Inflammatory macrophage (primary cell): ENCODE data around the gene SH3BP4.
A peak's percentile ranks its signal among the peaks of the same experiment; 100 is the strongest.
"Not testable (repeated sequence)": the region's sequence is repeated elsewhere in the genome, so short reads cannot be mapped to it uniquely, and the experiment has no call there.

Experiments
- DNase-seq, 2 donors: peaks; one replicate each; pipeline ENCODE4 v3.0.0-alpha.2; 2020 to 2022

Gene SH3BP4

DNA sequence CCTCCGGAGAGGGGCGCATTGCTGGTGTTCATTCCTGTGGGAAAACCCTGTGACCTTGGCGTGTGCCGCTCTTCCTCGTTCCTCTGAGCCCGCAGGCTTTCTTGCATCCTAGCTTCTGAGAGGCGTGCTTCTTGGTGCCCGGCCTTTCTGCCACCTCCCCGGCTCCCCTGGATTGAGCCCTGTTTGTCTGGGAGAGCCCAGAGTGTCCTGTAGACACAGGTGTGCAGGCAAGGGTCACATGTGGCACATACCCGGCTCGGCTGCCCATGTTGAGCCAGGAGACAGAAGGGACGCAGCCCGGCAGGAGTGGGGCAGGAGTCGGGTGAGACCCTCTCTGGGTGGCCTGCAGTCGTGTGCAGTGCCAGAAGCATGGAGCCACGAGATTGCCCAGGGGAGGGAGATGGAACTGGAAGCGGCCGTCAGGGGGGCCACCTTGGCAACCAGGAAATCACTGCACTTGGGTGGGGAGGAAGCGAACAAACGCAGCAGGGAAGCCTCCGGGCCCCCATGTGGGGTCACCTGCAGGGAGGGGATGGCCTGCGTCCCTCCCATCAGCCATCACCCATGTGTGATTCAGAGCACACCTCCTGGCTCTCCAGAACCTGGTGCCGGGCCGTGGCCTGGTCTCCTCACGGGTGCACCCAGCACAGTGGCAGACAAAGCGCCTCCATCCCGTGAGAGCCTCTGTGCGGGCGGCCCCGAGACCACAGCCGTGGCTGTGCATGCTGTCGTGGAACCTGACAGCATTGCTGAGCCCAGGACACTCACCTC is 92.9 kb downstream of the SH3BP4 start:
- DNase-seq, result no peak

DNA sequence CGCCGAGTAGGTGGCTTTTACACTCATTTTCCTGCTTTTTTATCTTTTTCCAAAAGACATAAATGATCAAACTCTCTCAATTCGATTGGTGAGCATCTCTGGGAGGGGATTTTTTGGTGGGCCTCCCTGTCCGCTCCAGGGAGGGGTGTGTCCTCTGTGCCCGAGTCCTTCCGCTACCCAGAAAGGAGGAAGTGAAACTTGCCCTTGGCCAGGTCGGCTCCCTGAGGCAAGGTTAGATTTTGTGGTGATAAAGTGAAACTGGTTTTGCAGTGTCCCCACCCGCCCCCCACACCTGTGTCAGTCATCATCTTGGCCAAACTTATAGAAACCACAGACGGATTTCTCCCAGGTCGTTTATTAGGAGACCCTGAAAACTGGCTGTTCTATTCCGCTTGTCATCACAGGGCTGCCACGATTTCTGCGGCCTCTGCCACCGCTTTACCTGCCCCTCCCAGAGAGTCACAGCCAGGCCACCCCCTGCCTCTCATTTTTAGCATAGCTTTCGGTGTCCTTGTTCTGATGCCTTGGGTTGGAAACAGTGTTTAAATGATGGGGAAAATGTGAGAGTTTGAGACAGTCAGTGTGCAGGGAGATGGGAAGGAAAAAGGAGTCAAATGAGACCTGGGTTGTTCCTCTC is 93.6 kb downstream of the SH3BP4 start:
- peak; percentile 15 to 26 for DNase-seq

DNA sequence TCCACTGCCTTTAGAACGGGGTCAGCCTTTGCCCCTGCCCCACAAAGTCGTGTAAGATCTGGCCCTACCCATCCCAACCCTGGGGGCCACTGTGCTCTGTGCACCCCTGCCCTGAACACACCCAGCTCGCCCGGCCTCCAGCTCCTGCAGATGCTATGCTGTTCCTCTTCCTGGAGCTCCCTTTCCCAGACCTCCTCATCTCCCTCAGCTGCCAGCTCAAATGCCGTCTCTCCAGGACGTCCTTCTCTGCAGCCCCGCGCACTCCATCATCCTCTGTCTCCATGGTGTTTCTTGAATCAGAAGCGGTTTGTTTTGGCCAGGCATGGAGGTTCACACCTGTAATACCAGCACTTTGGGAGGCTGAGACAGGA is 94.1 kb downstream of the SH3BP4 start:
- DNase-seq, result no peak

DNA sequence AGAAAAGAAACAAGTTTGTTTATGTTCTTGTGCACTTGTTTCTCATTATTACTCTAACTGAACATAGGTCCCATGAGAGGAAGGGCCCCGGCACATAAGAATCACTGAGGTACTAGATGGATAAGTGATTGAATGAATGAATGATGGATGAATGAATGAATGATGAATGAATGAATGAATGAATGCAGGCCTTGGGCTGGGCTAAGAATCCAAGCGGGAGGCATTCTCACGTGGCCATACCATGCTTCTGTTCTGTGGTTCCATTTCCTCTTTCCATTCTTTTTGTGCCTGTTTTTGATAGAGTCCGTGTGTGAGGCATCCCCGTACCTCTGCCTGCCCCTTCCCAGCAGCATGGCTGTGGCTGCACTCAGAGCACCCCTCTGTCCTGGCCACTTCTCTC is 94.8 kb downstream of the SH3BP4 start:
- peak; percentile 7 to 26 for DNase-seq

DNA sequence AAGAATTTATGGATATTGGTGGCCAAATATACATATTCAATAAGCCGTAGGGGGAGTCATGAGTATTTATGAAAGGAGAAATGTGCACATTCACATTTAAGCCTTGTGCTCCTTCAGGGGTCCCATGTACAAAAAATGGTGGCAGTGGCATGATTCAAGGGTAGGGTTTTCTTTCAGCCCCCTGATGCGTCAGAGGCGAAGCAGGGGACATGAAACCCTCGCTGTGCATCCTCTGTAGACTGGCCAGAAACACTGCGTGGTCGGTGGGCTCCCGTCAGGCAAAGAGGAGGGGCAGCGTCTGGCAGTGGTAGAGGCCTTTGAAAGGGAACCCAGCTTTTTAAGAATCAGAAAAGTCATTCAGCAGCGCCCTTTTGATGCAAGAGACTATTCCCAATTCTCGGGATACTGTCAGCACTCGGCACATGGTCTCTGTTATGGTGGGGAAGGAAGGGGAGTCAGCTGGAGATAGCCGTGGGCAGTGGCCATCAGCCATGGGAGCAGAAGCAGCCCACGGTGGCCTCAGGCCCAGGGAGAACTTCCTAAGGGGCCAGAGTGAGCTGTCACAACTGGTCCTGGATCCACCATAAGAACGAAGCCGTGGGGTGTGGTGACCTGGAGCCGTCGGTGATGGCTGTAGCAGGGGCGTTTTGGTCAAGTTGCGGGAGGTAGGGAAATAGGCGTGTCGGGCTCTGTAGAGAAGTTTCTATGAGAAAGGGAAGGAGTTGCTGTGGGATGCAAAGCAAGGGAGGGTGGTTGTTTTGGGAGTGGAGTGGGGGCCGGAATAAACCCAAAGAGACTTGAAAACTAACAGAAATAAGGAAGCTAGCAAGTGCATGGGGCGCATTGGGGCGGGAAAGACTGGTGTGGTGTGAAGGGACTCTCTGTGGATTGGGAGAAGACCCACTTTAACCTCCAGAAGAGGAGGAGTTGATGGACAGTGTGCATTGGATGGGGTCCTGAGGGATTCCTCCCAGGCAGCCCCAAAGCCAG is 95.6 kb downstream of the SH3BP4 start:
- peak in 1 of 2 donors; percentile 21 for DNase-seq

DNA sequence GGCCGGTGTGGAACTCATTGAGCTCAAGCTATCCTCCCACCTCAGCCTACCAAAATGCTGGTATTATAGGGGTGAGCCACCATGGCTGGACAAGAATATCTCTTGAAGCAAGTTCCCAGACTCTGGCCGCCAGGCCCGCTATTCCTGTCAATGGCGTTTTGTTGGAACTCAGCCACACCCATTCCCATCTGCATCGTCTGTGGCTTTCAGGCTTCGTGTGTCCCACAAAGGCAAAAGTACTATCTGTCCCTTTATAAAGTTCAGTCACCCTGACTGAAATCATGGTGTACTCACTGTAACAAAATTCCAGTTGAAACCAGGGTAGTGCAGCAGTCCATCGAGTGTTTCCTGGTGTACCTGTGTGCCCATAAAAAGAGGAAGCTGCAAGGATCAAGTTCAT is 96.7 kb downstream of the SH3BP4 start:
- no peak for DNase-seq

DNA sequence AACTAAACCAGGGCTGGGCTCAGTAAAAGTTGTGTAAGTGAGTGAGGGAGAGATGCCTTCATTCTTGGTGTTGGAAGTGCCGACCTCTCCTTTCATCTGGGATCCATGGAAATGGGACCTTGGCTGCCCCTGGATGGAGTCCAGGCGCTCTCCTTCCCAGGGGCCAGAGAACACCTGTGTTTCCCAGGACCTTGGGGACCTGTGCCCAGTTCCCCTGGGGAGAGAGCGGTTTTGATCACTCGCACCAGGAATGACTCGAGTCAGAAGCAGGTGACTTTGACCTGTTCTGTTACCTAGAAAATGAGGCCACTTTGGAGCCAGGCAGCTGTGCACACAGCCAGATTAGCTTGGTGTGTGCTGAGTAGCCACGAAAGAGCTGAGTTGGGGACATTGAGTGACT is 97.3 kb downstream of the SH3BP4 start:
- no peak for DNase-seq

DNA sequence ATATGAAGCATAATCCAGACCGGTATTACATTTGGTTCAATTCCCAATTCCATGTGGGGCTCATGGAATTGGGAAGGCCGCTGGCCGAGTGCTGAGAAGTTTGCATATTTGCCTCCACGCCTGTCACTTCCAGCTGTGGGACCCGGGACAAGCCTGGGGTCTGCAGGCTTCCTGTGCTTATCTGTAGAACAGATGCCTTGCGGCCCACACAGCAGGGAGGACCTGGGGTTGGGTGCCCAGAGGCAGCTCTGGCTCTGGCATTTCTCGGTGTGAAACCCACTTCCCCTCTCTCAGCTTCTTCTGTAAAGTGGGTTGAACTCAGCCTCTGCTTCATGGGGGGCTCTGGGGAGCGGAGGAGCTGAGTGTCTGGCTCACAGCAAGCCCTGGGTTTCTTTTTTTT is 97.9 kb downstream of the SH3BP4 start:
- no peak for DNase-seq

DNA sequence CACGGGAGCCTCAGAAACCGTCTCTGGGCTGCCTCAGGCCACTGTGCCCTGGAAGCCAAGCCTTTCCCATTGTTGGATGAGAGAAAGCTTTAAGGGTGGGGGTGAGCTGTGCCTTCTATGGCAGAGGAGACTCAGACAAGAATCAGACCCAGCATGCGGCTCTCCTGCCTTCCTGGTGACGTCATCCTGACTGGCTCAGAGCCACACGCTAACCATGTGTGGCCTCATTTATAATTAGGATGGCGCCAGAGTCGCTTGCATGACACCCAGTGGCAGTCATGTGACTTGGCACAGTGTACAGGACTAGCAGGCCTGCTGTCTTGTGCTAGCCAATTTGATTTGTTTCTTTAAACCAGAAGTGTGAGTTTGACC is 99.1 kb downstream of the SH3BP4 start:
- DNase-seq, result peak; percentile 85 to 89

DNA sequence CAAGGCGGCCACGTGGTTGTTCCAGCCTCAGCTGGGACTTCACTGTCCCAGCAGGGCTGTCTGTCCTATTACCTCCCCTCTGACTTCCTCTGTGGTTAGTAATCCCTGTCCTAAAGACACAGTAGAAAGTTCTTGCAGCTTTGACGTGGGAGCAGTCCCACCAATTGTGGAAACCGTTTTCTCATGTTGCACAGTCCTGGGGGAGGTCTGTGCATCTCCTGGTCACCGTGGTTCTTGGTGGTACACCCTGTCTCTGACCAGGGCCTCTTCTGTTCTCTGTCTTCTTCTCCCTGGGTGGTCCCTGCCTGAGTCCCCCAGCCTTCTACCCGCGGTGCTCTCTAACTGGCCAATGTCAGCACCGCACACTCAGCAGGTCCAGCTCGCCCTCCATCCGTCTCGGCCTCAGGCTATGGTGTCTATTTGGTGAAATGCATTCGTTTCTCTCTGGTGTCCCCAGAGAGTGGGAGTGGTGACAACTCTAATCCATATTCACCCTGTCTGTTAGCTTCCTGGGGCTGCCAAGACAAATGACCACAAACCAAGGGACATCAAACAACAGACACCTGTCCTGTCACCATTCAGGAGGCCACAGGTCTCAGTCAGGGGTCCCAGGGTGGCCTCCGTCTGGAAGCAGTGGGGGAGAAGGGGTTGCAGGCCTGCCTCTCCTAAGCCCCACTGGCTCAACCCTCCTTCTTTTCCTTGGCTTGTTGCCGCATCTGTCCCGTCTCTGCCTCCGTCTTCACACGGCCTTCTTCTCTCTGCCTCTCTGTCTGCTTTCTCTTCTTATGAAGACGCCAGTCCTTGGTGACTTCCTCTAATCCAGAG is 99.8 kb downstream of the SH3BP4 start:
- peak in 1 of 2 donors; percentile 65 for DNase-seq

DNA sequence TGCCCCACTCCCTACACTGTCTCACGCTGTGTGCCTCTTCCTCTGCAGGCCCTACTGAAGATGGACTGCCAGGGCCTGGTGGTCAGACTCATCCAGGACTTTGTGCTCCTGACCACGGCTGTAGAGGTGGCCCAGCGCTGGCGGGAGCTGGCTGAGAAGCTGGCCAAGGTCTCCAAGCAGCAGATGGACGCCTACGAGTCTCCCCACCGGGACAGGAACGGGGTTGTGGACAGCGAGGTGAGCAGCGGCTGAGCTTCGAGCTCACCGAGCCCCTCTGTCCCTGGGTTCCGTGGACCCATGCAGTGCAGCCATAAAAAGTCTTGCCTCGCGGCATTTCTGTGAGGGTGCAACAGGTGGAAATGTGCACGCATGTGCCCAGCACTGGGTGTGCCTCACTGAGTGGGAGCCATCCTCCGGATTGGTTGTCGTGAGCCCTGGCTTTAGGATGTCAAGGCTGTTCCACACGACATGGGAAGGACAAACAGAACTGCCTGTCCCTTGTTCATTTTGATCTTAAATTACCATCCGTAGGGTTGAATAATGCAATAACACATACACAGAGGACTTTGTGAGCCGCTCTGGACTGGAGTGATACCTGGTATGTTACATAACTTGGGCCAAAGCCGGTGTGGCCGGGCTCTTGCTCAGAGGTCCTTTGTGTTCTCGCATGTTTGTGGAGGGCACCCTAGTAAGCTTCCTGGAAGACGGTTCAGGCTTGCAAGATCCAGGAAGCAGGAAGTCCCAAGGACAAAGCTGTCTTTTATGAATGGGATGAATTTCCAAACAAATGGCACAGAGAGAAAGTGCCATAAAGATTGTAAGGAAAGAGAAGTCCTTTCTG is 100.9 kb downstream of the SH3BP4 start:
- DNase-seq, result no peak

DNA sequence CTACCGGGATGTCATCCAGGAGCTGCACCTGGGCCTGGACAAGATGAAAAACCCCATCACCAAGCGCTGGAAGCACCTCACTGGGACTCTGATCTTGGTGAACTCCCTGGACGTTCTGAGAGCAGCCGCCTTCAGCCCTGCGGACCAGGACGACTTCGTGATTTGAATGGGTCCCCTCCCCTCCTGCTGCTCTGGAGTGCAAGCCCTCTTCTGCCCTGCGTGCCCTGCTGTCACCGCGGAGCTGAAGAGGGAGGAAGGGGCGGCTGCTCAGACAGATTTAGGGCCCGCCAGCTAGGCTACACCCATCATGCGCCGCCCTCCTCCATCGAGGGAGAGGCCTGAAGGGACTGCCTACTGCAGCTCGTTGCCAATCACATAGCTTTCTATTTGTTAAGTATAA is 101.8 kb downstream of the SH3BP4 start:
- DNase-seq, result no peak

DNA sequence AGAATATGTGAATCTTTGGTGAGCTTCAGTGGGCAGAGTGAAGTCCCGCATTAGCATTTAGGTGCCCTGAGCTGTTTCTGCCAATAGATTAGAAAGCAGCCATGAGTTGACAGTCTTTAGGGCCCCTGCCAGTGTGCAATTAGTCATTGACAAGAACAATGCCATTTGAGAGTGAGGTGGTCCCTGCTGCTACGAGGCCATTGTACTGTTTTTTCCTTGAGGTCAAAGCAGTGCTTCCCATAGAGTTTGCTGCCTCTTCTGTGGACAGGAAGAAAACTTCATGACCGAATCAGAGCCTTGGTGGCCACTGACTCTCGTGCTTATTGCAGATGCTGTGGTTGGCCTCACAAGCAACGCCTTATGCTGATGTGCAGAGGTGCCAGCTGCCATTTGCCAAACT is 102.7 kb downstream of the SH3BP4 start:
- peak in 1 of 2 donors; percentile 46 for DNase-seq

DNA sequence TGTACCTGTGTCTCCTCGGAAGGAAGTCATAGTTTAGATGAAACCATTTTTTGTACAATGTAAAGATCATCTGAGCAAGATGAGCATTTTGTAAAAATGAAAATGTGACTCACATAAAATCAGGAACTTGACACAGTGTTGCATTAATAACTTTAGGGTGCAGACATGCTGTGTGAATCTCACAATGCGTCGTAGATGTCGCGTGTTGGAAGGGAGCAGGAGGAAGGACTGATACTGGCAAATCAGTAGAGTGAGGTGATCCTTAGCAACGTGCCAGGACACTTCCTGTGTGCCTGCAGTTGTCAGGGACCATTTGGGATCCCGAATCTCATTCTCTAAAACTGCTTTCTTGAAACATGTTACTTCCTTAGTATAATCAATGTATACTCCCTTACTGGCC is 103.1 kb downstream of the SH3BP4 start:
- peak; percentile 79 to 82 for DNase-seq

DNA sequence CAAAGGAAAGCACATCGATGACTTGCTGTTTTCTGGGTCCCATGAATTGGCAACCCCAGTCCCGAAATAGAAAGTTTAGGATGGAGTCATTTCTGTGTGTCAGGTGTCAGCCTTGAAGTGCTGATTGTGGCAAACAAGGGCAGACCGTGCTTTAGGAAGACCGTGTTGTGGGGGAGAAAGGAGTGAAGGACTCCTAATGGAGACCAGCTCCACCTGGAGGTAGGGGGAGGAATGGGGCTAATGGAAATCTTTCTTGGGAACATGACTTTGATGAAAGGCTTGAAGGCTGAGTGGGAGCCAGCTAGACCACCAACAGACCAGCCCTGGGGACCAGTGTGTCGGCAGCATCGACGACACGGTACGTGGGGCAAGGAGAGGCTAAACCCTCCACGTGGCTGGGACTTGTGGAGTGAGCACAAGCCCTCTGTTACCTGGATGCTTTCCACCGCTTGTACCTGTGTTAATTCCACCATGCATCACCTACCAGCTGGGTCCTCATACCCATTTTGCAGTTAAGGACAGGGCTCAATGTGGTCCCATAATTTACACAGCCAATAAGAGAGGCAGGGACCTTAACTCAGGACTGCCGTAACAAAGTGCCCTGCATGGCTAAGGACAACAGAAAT is 104.2 kb downstream of the SH3BP4 start:
- peak; percentile 20 to 50 for DNase-seq

DNA sequence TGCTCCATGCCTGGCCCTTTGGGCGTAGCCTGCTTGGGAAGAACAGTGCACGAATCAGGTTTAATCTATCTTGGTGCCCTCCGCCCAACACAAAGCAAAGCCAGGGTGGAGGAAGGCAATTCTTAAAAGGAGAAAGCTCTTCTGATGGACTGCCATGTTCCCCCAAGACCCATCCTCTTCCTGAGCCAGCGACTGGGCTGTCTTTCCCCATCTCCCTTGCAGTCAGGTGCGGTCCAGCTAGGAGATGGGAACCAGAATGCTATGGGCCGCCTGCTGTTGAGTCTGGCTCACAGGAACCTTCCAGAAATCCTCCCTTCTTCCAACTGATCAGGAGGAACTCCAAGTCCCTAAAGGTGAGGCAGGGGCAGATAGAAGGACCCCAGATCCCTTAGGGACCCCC is 105.0 kb downstream of the SH3BP4 start:
- no peak for DNase-seq

DNA sequence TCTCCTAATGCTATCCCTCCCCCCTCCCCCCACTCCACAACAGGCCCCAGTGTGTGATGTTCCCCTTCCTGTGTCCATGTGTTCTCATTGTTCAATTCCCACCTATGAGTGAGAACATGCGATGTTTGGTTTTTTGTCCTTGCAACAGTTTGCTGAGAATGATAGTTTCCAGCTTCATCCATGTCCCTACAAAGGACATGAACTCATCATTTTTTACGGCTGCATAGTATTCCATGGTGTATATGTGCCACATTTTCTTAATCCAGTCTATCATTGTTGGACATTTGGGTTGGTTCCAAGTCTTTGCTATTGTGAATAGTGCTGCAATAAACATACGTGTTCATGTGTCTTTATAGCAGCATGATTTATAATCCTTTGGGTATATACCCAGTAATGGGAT is 105.8 kb downstream of the SH3BP4 start:
- DNase-seq, result not testable (repeated sequence)

DNA sequence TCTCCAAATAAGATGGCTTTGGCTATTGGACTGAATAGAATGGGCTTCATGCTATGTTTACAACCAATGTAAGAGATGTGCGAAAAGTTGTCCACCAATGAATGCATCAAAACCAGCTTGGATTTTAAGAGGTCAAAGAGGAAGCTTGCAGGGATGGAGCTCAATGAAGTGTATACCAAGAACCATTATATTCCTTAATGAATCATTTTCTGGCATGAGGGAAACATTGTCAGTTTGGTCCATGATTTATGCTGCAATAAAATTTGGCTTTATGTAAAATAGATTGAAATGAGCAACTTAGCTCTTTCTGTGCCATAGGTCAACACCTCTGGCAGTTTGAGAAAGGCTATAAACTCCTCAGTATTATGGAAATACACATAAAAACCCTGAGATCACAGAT is 107.3 kb downstream of the SH3BP4 start:
- DNase-seq, result no peak

DNA sequence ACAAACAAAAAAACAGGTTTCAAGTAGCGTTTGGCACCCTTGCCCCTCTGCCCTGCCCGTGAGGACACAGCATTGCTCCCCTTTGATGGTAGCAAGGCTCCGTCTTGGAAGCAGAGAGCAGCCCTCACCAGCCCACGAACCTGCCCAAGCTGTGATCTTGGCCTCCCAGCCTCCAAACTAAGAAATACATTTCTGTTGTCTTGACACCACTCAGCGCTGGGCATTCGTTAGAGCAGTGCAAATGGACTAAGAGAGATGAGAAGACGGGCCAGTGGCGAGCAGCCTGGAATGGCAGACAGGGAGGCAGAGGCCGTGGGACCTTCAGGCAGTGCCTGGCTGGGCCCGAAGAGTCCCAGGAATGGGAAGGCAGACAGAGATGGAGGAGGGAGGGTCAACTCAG is 109.8 kb downstream of the SH3BP4 start:
- no peak for DNase-seq

DNA sequence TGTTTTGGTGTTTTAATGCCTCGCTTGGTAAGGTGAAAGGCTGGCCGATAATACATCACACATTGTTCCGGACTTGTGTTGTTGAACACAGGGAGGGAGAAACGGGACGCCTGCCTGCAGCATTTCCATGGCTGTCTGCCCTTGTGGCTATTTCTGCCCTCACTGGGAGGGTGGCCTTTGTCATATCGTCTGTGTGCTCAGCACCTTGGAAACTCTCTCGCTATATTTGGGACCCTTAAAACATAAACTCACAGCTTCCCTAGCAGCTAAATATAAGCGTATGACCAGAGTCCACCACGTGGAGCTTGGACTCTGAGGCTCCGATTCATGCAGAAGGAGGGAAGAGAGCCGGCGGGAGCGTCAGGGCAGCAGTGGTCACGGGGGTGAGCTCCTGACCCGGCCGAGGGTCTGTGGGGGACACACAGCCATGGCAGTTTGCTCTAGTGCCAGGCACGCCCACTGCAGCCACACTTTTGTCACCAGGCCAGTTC is 111.7 kb downstream of the SH3BP4 start:
- DNase-seq, result no peak

DNA sequence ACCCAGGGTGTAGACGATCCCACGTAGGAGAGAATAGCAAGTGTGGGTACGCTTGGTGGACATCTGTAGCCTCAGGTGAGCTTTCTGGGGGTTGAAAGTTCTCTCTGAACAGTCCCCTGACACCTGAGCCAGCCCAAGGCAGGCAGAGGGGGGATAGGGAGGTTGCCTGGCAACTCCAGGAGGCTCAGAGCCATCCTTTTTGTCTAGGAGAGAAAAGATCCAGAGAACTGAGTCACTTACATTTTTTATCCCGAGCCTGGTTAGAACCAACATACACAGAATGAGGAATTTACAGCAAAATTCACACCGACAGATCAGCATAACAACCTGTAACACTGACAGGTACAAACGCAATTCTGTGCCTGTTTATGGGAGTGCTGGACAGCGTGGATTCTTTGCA is 113.2 kb downstream of the SH3BP4 start:
- DNase-seq, result no peak
